PC-9 (cell line): ENCODE measurements around the gene TET2. TPM values are rescaled to one million over a fixed set of nuclear protein-coding genes. Genes with fewer than 3 reads are reported as not detected.

ENCODE experiments used
- BruUV-seq: library from RNA; stranded (reverse); fragments of 400-500 nt; replicated peaks from 2 replicates; lab custom pipeline; 2021; lab: Mats Ljungman, UMichigan
- CTCF ChIA-PET: fragments of 300-600 bp; sonication (Branson Sonifier 250); formaldehyde crosslinking; loops from one replicate; lab custom pipeline; 2022; ENCODE audit warnings: antibody characterized with exemption; lab: Charles Lee
- POLR2A ChIA-PET: fragments of 300-600 bp; sonication (Branson Sonifier 250); formaldehyde crosslinking; loops from one replicate; lab custom pipeline; 2022; ENCODE audit warnings: antibody characterized with exemption; ENCODE audit not compliant: unreplicated experiment; lab: Charles Lee
- DNase-seq, 2 experiments: peaks; one replicate each; pipeline versions ENCODE4 v3.0.0 to v3.0.0-alpha.2; 2015 to 2022; ENCODE audit warnings: mixed read lengths in 1 of 2
- H2AFZ ChIP-seq: fragments of 200-600 bp; sonication (generic); 2 replicates; pipeline ENCODE4 v1.8.1; 2017; ENCODE audit warnings: antibody characterized with exemption
- H3F3A ChIP-seq: fragments of 200-600 bp; sonication (generic); 2 replicates; pipeline ENCODE4 v1.8.1; 2017; ENCODE audit warnings: antibody characterized with exemption, mild to moderate bottlenecking, low read depth; ENCODE audit not compliant: insufficient read depth
- H3K27ac ChIP-seq: fragments of 200-600 bp; sonication (generic); 2 replicates; pipeline ENCODE4 v1.6.1; 2016; ENCODE audit warnings: mixed run types
- H3K27me3 ChIP-seq: fragments of 200-600 bp; sonication (generic); 2 replicates; pipeline ENCODE4 v1.6.1; 2016; ENCODE audit warnings: low read depth, mixed run types; ENCODE audit not compliant: insufficient read depth
- H3K36me3 ChIP-seq: fragments of 200-600 bp; sonication (generic); 2 replicates; pipeline ENCODE4 v1.6.1; 2016; ENCODE audit warnings: low read depth, mixed run types
- H3K4me1 ChIP-seq: fragments of 200-600 bp; sonication (generic); replicated peaks from 2 replicates; pipeline ENCODE4 v1.6.1; 2016; ENCODE audit warnings: mixed run types; ENCODE audit not compliant: insufficient read depth
- H3K4me2 ChIP-seq: fragments of 200-600 bp; sonication (generic); 2 replicates; pipeline ENCODE4 v1.6.1; 2017; ENCODE audit warnings: mixed run types
- H3K4me3 ChIP-seq: fragments of 200-600 bp; sonication (generic); 2 replicates; pipeline ENCODE4 v1.6.1; 2016; ENCODE audit warnings: mixed run types
- H3K79me2 ChIP-seq: fragments of 200-600 bp; sonication (generic); 2 replicates; pipeline ENCODE4 v1.6.1; 2017; ENCODE audit warnings: low read depth, mixed run types
- H3K9me2 ChIP-seq: fragments of 200-600 bp; sonication (generic); 2 replicates; pipeline ENCODE4 v1.8.1; 2017; ENCODE audit warnings: mild to moderate bottlenecking; ENCODE audit not compliant: insufficient read depth
- H3K9me3 ChIP-seq: fragments of 200-600 bp; sonication (generic); 2 replicates; pipeline ENCODE4 v1.8.1; 2016; ENCODE audit warnings: low read depth; ENCODE audit not compliant: insufficient read depth
- H4K20me1 ChIP-seq: fragments of 200-600 bp; sonication (generic); 2 replicates; pipeline ENCODE4 v1.8.1; 2017; ENCODE audit not compliant: insufficient read depth
- CTCF ChIP-seq: fragments of 200-600 bp; sonication (generic); conservative IDR thresholded peaks from 2 replicates; pipeline ENCODE4 v1.6.1; 2017; ENCODE audit warnings: mixed run types, antibody characterized with exemption, mild to moderate bottlenecking, moderate library complexity
- EZH2 ChIP-seq: fragments of 200-600 bp; sonication (generic); IDR thresholded peaks from 2 replicates; pipeline ENCODE4 v1.8.0; 2017; ENCODE audit warnings: antibody characterized with exemption, low read depth
- intact Hi-C: fragments of 100-400 bp; cut with micrococcal nuclease; formaldehyde crosslinking; loops from one replicate; pipeline ENCODE4 v1.10.0; 2022; ENCODE audit not compliant: unreplicated experiment
- total RNA-seq: library from RNA; stranded (reverse); gene quantifications from 2 replicates; pipeline ENCODE4 v1.2.3, GENCODE V29; 2021

TET2 gene
- total RNA-seq, 1 experiment from 2014 or later: 6.6 TPM

GRCh38 chr4:105327222-105327621, 180.5 kb downstream of the TET2 start:
- no peaks in the 10 kb centered on the region for H4K20me1 ChIP-seq
- no peak overlapping the region for H3K27ac ChIP-seq
- no peaks in the 10 kb centered on the region for H3K9me3 ChIP-seq
- H3K4me2 ChIP-seq: no peak overlapping the region
- ChIA-PET POLR2A (no interaction called here), CTCF (no interaction called here)
- no peaks in the 10 kb centered on the region for H3K4me1 ChIP-seq
- H3K79me2 ChIP-seq: no peaks in the 10 kb centered on the region
- no peaks in the 10 kb centered on the region for H3F3A ChIP-seq
- no peak for TF ChIP-seq CTCF
- no peak for TF ChIP-seq EZH2
- H3K4me3 ChIP-seq: no peak overlapping the region
- no peaks in the 10 kb centered on the region for H3K36me3 ChIP-seq
- no peak overlapping the region for H2AFZ ChIP-seq
- H3K27me3 ChIP-seq: no peaks in the 10 kb centered on the region
- BruUV-seq: no TSS peak
- no peaks in the 10 kb centered on the region; the same call in 1 of the 2 replicates for H3K9me2 ChIP-seq
- intact Hi-C loops: no loop called here
- DNase-seq: no peak

- Histone ChIP-seq H3K4me1 (no peaks in the 10 kb centered on the region), H3K9me2 (no peaks in the 10 kb centered on the region; the same call in 1 of the 2 replicates), H3F3A (no peaks in the 10 kb centered on the region), H3K79me2 (no peaks in the 10 kb centered on the region), H3K27me3 (no peaks in the 10 kb centered on the region), H3K36me3 (no peaks in the 10 kb centered on the region), H3K9me3 (no peaks in the 10 kb centered on the region), H3K4me2 (no peak overlapping the region), H3K4me3 (no peak overlapping the region), H3K27ac (no peak overlapping the region), H2AFZ (no peak overlapping the region), H4K20me1 (no peaks in the 10 kb centered on the region)
- ChIA-PET CTCF (no interaction called here), POLR2A (no interaction called here)
- intact Hi-C loops: no loop called here
- TF ChIP-seq CTCF (no peak), EZH2 (no peak)
- no peak for DNase-seq
- no TSS peak for BruUV-seq
Measured at GRCh38 chr4:105327956-105328355, 181.3 kb downstream of the TET2 start.

GRCh38 chr4:105329081-105329480, 182.4 kb downstream of the TET2 start:
- Histone ChIP-seq H3K4me2 (no peak overlapping the region), H3K36me3 (no peaks in the 10 kb centered on the region), H3K4me3 (no peak overlapping the region), H3F3A (no peaks in the 10 kb centered on the region), H3K9me3 (no peaks in the 10 kb centered on the region), H3K79me2 (no peaks in the 10 kb centered on the region), H4K20me1 (no peaks in the 10 kb centered on the region), H3K9me2 (no peaks in the 10 kb centered on the region; the same call in 1 of the 2 replicates), H3K27me3 (no peaks in the 10 kb centered on the region), H2AFZ (no peak overlapping the region), H3K27ac (no peak overlapping the region), H3K4me1 (no peaks in the 10 kb centered on the region)
- DNase-seq: no peak
- ChIA-PET POLR2A (no interaction called here), CTCF (no interaction called here)
- intact Hi-C loops: no loop called here
- BruUV-seq: no TSS peak
- TF ChIP-seq EZH2: no peak
- no peak for TF ChIP-seq CTCF
